GM18526 (cell line): ENCODE data around the gene TAAR5.

ENCODE experiments used
- POLR2A ChIP-seq: IDR thresholded peaks from 3 replicates; pipeline ENCODE4 v1.6.1; 2011; ENCODE audit not compliant: insufficient read length; ENCODE audit errors: extremely low read depth

Gene TAAR5

DNA sequence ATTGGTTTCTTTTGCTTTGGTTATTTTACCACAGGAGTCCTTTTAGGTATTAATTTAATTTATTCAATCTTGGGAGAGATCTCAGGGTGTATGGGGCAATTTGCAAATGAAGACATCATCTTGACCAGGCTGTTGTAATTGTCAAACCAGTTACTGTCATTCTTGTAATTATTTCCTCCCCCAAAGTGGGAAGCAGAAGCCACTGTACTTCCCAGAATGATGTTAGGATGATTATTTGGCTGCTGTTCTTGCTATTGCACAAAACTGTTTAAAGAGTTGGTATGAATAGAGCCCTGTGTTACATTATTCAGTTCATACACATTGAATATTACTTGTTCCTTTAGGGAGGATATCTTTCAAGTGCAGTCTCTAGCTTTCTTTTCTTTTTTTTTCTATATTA is 17.8 kb downstream of the TAAR5 start:
- TF ChIP-seq POLR2A, result no peak

DNA sequence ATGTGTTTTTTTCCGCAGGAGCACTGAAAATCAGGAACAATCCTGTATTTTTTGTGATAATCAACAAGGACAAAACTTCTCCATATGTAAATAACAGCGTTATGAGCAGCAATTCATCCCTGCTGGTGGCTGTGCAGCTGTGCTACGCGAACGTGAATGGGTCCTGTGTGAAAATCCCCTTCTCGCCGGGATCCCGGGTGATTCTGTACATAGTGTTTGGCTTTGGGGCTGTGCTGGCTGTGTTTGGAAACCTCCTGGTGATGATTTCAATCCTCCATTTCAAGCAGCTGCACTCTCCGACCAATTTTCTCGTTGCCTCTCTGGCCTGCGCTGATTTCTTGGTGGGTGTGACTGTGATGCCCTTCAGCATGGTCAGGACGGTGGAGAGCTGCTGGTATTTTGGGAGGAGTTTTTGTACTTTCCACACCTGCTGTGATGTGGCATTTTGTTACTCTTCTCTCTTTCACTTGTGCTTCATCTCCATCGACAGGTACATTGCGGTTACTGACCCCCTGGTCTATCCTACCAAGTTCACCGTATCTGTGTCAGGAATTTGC is 19.2 kb downstream of the TAAR5 start, which contains the start of gene TAAR6:
TSS of gene TAAR6 (plus strand) at position 102 of the 557 bp plus-strand sequence. CDS start at position 102, 0 bp downstream.
- TF ChIP-seq POLR2A, result no peak

DNA sequence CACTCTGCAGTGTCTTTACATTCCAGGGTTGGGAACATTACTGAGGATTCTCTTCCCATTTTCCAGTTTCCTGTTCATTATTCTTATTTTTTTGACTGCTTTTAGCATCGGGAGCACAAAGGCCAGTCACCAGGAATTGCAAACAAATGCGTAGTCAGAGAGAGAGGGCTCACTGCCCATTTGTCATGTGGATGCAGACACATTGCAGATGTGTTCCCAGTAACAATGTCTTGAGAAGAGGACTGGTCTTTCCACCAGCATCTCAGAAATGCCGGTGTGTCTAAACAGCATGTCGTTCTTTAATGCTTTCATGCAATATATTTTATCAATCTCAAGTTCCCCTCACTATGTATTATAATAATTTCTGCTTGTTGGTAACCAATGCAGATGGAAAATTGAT is 20.4 kb downstream of the TAAR5 start:
- no peak for TF ChIP-seq POLR2A

DNA sequence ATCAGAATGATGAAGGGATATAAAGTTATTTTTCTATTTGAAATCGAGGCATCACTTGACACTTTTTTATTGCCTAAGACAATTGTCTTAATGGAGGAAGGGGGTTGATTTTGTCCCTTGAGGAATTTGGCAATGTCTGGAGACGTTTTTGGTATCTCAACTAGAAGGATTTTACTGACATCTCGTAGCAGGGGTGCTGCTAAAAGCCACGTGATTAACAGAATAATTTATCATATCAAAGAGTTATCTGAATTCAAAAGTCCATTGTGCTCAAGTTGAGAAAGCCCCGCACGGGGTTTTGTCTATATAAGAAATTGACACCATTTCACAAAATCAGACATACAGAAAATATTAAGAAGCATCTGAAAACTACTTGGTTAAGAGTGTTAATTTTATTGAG is 20.9 kb downstream of the TAAR5 start:
- no peak for TF ChIP-seq POLR2A

DNA sequence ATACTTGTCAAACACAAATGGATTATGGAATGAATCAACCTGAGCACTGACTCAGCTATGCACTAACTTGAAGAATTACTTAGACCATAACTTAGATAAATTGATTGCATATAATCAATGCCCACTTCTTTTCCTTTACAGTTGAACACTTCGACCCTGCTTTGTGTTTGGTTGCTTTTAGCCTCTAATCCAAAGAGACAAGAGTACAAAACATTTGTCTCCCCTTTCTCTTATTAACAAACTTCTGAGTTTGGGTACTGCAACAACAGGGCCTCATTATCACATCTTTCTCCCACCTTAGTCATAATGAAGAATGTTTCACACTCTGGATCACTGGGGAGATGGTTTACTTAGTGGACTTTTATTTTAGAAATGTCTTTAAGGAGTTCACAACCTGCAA is 22.0 kb downstream of the TAAR5 start:
- no peak for TF ChIP-seq POLR2A

DNA sequence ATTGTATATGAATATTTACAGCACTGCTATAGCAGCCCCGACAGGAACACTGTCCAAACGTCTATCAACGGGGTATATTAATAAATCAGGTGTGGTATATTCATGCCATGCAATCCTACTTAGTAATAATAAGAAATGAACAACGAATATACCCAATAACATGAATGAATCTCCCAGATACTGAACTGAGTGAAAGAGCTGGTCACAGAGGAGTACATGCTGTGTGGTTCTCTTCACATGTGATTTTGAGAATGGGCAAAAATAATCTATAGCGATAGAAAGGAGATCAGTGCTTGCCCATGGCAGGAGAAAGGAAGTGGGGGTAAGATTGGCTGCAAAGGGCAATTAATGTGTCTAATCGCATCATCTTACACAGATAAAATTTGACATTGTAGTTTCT is 23.1 kb downstream of the TAAR5 start:
- TF ChIP-seq POLR2A, result no peak

DNA sequence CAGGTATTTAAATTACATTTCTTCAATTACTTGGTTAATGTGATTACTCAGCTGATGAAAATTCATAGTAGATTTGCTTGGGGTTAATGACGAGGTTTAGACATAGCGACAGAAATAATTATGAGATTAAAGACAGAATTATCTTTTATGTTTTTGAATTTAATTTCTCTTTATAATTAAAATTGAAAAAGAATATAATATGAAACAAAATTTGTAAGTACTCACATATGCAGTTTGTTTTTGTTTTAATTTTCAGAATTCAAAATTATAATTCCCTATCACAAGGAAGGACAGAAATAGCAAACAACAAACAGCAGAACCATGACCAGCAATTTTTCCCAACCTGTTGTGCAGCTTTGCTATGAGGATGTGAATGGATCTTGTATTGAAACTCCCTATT is 37.2 kb downstream of the TAAR5 start, which contains the start of gene TAAR8:
TSS of gene TAAR8 (plus strand) at position 301 of the 400 bp plus-strand sequence. CDS start at position 322, 21 bp downstream.
- no peak for TF ChIP-seq POLR2A

DNA sequence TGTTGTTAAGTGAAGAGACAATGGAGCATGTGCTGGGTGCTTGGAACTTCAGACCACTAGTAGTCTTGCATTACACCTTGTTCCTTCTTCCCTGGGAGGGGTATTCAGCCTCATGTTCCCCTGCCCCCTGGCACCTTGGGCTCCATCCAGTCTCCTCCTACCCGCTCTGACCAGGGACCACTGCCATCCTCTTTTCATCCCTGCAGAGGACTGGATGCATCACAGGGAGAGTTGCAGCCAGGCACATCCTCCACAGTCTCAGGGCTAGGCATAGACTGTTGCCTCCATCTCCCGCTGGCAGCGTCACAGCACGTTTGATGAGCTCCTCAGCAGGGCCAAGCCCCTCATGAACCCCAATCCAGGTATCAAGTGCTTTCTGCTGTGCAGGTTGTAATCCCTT is 38.3 kb downstream of the TAAR5 start:
- TF ChIP-seq POLR2A, result no peak

DNA sequence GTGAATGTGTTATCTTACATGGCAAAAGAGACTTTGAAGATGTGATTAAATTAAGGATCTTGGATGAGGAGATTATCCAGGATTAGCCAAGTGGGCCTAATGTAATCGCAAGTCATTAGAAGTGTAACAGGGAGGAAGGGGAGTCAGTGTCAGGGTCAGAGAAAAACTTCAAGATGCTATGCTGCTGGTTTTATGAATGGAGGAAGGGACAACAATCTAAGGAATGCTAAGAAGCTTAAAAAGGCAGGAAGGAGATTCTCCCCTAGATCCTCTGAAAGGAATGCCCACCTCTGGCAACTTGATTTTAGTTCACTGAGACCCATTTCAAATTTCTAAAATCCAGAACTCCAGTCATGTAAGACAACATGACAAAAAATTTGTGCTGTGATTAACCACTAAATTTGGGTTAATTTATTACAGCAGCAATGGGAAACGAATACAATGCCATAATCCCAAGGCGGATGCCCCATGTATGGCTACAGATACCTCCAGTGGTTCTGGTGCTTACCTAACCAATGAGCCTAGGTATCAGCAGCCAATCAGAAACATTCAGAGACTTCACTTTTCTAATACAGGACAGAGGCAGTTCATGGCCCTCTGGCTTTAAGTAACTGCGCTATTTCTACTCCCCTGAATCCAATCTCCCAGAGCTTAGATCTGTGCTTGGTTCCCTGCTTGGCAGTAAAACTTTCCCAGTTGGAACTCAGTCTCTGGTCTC is 40.6 kb downstream of the TAAR5 start:
- no peak for TF ChIP-seq POLR2A

DNA sequence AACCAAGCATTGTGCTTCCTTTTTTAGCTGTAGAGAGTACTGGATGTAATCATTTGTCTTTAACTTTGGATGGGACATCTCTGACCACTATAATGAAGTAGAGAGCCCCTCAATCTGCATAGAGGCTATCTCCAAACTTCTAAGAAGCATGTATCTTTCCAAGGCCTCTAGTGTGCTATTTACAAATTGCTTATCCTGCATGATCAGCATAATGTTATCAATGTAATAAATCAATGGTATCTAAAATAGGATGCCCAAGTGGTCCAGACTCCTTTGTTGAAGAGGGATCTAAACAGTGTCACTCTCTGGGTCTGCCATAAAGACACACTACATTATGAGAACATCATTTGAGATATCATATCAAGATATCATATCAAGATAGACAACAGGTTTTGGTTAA is 44.7 kb downstream of the TAAR5 start:
- no peak for TF ChIP-seq POLR2A
